ENCODE results near the gene STPG2. TPM values are rescaled to one million over a fixed set of nuclear protein-coding genes. Genes with fewer than 3 reads are reported as not detected.

The STPG2 gene
- total and polyA plus RNA-seq, 8 donors: 0.11 to 1.0 (median 0.64) TPM

GRCh38 chr4:98081936-98082335 is 61.3 kb downstream of the STPG2 start:
- no peak for TF ChIP-seq CTCF (IDR thresholded peaks at IDR 0.05)
- WGBS, 2 donors: 93 to 96% methylated on average over 2 of the region's 2 CpGs
- intact Hi-C loops (cut with DNase I): no loop called here

GRCh38 chr4:98068495-98068894 is 74.8 kb downstream of the STPG2 start:
- Histone ChIP-seq H3K9me3 (no peaks in the 10 kb centered on the region), H3K4me3 (no peak overlapping the region), H3K36me3 (no peaks in the 10 kb centered on the region), H3K4me1 (no peaks in the 10 kb centered on the region), H3K27ac (no peak overlapping the region), H3K27me3 (no peaks in the 10 kb centered on the region)
- intact Hi-C loops (cut with DNase I): no loop called here
- no peak for DNase-seq
- no peak for TF ChIP-seq CTCF (IDR thresholded peaks at IDR 0.05)
- FAIRE-seq: no peak
- WGBS, 2 donors: 64 to 70% methylated on average over 2 of the region's 2 CpGs
- ATAC-seq: no peak

More at GRCh38 chr4:98081936-98082335, 61.3 kb downstream of the STPG2 start:
- no peak overlapping the region for H3K4me3 ChIP-seq
- H3K36me3 ChIP-seq: no peaks in the 10 kb centered on the region
- H3K4me1 ChIP-seq: no peaks in the 10 kb centered on the region
- DNase-seq (no peak), ATAC-seq (no peak), FAIRE-seq (no peak)
- no peak overlapping the region for H3K27ac ChIP-seq
- H3K9me3 ChIP-seq: no peaks in the 10 kb centered on the region
- H3K27me3 ChIP-seq: no peaks in the 10 kb centered on the region

- TF ChIP-seq CTCF (IDR thresholded peaks at IDR 0.05): no peak
- Histone ChIP-seq H3K4me1 (no peaks in the 10 kb centered on the region), H3K27ac (no peak overlapping the region), H3K9me3 (no peaks in the 10 kb centered on the region), H3K4me3 (no peak overlapping the region), H3K27me3 (no peaks in the 10 kb centered on the region), H3K36me3 (no peaks in the 10 kb centered on the region)
- ATAC-seq: no peak
- peak in 1 of 6 donors; percentile 26 for DNase-seq
- WGBS, 2 donors: 84 to 86% methylated on average over 7 of the region's 7 CpGs
- intact Hi-C loops (cut with DNase I): no loop called here
- FAIRE-seq: no peak
These were observed 87.3 kb downstream of the STPG2 start for GRCh38 chr4:98055800-98056501.

GRCh38 chr4:98046665-98047064 is 96.6 kb downstream of the STPG2 start:
- no peak for FAIRE-seq
- no peak for TF ChIP-seq CTCF (IDR thresholded peaks at IDR 0.05)
- intact Hi-C loops (cut with DNase I): no loop called here
- DNase-seq: no peak
- H3K27me3 ChIP-seq: no peaks in the 10 kb centered on the region
- WGBS, 2 donors: 16 to 23% methylated on average over 1 of the region's 1 CpG
- ATAC-seq: no peak
- H3K27ac ChIP-seq: no peak overlapping the region
- H3K36me3 ChIP-seq: no peaks in the 10 kb centered on the region
- H3K4me1 ChIP-seq: no peaks in the 10 kb centered on the region
- no peaks in the 10 kb centered on the region for H3K9me3 ChIP-seq
- H3K4me3 ChIP-seq: no peak overlapping the region

GRCh38 chr4:98030059-98030458 is 113.2 kb downstream of the STPG2 start:
- Histone ChIP-seq H3K27me3 (no peaks in the 10 kb centered on the region), H3K36me3 (no peaks in the 10 kb centered on the region), H3K4me3 (no peak overlapping the region), H3K9me3 (no peaks in the 10 kb centered on the region), H3K27ac (no peak overlapping the region), H3K4me1 (no peaks in the 10 kb centered on the region)
- 77 to 78% methylated on average over 1 of the region's 1 CpG for WGBS, 2 donors
- ATAC-seq (no peak), FAIRE-seq (no peak), DNase-seq (no peak)
- no peak for TF ChIP-seq CTCF (IDR thresholded peaks at IDR 0.05)
- intact Hi-C loops (cut with DNase I): no loop called here
